ENCODE data around the gene EIF2AK3.
"Not testable (repeated sequence)": the region's sequence is repeated elsewhere in the genome, so short reads cannot be mapped to it uniquely, and the experiment has no call there.

EIF2AK3 gene

GRCh38 chr2:88591698-88592097 lies 35.6 kb downstream of the EIF2AK3 start:
- DNase-seq: no peak

DNA sequence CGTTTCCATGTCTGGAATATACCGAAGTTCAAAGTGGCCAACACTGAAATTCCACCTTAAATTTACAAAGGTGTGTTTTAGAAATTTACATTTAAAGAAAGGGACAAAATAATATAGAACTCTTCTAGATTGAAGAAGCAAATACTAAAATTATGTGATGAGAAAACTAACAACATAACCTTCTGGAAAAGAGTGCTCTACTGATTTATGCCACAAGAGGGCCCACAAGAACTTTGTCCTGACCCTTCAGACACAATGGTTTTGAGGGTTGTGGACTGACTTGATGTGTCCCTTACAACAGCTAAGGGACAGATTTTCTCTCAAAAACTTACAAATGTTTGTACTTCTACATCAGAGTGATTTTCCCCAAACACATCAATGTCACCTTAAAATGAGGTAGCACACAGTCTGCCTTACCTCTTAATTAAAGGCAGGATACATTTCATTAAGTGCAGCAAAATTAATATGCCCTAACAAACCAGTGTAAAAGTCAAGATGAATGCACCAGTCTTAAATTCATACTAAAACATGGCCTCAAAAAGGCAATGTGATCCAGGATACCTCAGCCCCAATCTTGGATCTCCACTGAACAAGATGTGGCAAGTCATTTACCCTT lies 36.2 kb downstream of the EIF2AK3 start:
- DNase-seq: peak; percentile 30

DNA sequence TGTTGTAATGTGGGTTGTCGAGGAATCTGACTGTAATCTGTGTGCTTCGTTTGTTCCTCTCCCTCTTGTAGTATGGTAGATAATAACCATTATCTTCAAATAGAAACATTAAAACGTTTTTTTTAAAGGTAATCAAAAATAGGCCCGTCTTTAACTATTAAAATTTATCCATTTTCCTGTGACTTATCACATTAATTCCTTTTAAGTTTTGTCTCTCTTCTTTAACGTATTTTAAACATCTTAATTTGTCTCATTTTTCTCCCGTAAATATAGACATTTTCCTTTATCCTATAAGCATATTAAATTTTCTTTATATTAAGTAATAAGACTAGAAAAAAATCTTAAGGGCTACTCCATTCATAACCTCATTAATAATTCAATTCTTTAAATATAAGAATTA lies 41.3 kb downstream of the EIF2AK3 start:
- no peak for DNase-seq

DNA sequence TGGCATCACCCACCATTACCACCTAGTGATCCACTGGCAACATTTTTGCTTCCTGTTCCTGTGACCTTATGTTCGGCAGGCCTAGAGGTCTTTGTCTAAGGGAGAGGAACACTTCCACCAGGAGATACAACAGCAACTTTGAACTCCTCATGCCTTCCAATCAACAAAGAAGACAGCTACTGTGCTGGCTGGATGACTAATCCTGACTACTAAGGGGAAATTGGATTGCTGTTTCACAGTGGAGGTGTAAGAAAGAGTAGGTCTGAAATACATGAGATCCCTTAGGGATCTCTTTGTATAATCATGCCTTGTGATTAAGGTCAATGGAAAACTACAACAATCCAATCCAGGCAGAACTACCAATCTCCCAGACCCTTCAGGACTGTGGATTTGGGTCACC lies 45.2 kb downstream of the EIF2AK3 start:
- DNase-seq: no peak

DNA sequence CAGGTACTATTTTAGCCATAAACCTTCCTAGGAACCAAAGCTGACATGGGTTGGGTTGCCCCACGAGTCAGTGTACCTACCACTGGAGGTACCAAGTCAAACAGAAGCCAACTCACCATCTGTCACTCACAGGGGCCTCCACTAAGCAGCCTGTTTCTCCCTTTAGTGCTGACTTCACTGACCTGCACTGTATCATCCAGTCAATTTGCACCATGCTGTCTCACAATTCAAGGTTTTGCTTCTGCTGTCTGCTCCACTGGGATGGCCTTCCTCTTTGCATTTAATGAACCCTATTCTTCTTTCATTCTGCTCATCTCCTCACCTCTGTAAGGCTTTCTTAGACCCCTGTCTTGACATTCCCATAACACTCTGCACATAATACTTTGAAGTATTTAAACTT lies 47.2 kb downstream of the EIF2AK3 start:
- DNase-seq: no peak

DNA sequence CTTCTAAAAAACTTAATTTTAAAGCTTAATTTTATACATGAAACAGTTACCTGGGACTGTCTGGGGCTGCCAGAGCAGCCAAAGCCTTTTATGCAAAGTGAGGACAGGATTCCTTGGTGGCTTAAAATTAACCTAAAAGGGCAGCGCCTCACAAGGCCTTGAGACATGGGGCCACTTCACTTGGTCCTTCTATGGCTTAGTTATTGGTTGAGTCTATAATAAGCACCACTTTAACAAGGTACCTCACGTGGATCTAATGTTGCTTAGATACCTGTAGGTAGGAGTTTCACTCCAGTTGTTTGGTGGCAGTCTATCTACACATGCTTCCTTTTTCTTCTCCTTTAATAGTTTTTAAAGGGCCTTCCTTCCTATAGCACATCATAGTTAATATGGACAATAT lies 51.6 kb downstream of the EIF2AK3 start:
- no peak for DNase-seq

DNA sequence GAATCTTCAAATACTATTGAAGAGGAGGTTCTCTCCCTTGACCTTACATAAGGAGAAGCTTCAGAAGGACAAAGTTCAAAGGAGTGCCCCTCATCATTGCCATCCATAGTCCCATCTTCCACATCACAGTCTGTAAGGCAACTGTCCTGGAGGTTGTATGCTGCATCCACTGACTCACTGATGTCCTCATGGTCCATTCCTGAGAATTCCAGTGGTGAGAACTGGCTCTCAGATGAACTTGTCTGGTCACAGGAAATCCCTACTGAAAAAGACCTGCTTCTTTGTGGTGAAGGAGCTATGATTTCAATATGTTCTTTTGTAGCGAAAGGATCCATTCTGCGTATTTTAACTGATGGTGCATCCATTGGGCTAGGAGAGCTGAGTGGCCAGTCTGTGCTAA lies 52.2 kb downstream of the EIF2AK3 start:
- no peak for DNase-seq

- DNase-seq: no peak
Observed at GRCh38 chr2:88574445-88574844, 52.8 kb downstream of the EIF2AK3 start.

- no peak for DNase-seq
Observed at GRCh38 chr2:88568179-88568578, 59.1 kb downstream of the EIF2AK3 start.

DNA sequence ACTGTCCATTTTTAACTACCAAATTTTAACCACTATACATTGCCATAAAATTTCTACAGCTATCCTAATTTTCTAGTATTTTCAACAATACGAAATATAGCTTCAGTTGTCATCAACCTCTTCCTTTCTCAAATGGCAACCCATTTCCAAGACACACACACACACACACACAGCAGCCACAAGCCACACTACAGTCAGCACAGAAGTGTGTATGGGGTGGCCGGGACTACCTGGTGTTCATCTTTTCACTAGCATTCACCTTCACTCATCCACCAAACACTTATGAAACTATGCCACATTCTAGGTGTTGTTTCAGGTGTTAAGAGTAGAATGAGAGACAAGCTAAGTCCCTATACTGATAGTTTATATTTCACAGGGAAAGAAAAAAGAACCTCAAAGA lies 62.9 kb downstream of the EIF2AK3 start:
- no peak for DNase-seq

- DNase-seq: no peak
Observed at GRCh38 chr2:88563129-88563528, 64.1 kb downstream of the EIF2AK3 start.

- DNase-seq: no peak
Observed at GRCh38 chr2:88561646-88562388, 65.4 kb downstream of the EIF2AK3 start.

GRCh38 chr2:88560619-88561307 lies 66.5 kb downstream of the EIF2AK3 start:
- DNase-seq: no peak

- DNase-seq: no peak
Observed at GRCh38 chr2:88557290-88557689, 70.0 kb downstream of the EIF2AK3 start.

DNA sequence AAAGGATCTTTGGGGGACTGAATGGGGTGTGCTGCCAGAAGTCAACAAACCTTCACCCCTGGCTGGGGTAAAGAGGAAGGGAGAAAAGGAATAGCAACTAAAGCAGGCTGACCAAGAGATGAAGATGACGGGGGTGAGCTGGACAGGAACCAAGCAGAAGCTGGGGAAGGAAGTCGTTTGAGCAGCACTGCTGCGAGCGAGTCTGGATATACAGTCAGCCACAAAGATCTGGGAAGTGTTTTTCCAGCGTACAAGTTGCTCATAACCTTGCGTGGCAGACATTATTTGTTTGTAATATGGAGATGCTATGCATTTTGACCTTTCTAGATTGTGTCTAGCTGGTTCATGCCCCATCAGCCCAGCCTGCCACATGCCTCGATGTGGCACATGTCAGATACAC lies 71.2 kb downstream of the EIF2AK3 start:
- DNase-seq: no peak

DNA sequence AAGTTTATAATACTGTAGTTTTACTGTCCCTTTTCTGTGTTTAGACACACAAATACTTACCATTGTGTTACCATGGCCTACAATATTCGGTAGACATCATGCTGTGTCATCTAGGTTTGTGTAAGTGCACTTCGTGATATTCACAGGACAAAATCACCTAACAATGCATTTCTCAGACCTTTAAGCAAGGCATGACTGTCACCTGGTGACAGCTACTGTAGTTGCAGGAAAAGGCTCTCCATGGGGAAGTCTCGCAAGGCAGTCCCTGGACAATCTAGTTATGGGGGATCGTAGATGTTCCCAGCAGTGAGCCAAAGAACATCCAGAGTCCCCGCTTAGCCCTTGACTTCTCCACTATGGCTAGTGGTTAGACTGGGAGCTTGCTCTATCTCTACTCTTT lies 73.1 kb downstream of the EIF2AK3 start:
- no peak for DNase-seq

GRCh38 chr2:88549616-88550292 lies 77.5 kb downstream of the EIF2AK3 start:
- DNase-seq: no peak

- DNase-seq: not testable (repeated sequence)
Observed at GRCh38 chr2:88546291-88546690, 81.0 kb downstream of the EIF2AK3 start.

DNA sequence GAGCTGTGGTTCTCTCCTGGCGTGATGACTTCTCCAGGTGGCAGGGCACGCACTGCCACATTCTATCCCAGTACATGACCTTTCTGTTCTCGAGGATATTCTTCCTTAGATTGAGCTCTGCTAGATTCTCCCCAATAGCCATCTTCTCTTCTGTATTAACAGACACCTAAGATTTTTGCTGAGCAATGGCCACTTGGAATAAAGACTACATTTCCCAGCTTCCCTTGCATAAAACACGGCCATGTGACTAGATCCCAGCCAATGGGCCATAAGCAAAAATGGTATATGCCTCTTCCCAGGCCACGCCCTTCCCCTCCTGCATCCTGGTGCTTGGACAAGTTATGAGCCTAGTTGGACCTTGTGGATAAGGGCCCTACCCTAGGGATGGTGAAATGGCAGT lies 82.1 kb downstream of the EIF2AK3 start:
- DNase-seq: no peak

DNA sequence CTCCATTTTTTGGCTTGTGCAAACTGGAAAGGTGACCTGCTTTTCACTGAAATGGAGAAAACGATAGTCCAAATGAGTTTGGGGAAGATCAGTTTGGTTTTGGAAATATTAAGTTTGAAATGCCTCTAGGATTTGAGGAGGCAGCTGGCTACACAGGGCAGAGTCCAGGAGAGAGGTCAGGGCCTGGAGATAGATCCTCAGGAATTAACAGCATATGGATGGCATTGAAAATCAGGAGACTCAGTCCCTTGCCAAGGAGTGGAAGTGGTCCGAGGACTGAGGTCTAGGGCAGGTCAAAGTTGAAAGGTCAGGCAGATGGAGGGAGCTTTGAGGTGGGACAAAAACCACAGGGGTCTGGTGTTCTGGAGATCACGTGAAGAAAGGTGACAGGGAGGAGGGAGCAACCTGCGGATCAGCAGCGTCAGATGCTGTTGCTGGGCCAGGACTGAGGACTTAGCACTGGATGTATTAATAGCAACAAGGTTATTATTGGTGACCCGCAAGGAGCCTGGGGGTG lies 83.7 kb downstream of the EIF2AK3 start:
- no peak for DNase-seq

GRCh38 chr2:88542668-88543067 lies 84.6 kb downstream of the EIF2AK3 start:
- DNase-seq: no peak

GRCh38 chr2:88540346-88540745 lies 86.9 kb downstream of the EIF2AK3 start:
- DNase-seq: no peak

DNA sequence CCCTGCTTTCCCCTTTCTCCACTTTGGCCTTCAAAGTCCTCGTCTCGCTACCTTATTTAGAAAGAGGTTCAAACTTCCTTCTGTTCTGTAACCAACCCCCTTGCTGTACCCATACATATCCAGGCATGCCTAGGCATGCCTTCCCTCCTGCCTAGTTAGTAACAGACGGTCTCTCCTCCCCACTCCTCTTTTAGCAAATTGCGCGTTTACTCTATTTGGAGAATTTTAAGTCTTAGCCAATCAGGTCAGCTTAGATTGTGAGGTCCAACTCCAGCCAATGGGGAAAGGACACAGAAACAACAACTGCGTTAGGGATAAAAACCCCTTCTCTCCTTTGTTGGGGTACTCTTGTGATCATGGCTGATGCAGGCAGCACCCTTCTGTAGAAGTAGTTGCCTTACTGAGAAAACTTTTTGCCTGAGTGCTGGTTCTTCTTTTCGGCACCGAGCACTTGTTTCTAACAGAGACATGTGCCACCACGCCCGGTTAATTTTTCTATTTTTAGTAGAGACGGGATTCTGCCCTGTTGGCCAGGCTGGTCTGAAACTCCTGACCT lies 88.8 kb downstream of the EIF2AK3 start:
- DNase-seq: no peak
